SK-N-MC (cell line): ENCODE data around the gene DONSON.

ENCODE experiments used
- EZH2 ChIP-seq: fragments of 200-600 bp; sonication (generic); IDR thresholded peaks from one replicate; pipeline ENCODE4 v1.6.1; 2017; ENCODE audit warnings: antibody characterized with exemption
- POLR2AphosphoS5 ChIP-seq: IDR thresholded peaks from 2 replicates; pipeline ENCODE4 v1.6.1; 2012; ENCODE audit warnings: mild to moderate bottlenecking, low read depth, low read length, borderline replicate concordance

DNA sequence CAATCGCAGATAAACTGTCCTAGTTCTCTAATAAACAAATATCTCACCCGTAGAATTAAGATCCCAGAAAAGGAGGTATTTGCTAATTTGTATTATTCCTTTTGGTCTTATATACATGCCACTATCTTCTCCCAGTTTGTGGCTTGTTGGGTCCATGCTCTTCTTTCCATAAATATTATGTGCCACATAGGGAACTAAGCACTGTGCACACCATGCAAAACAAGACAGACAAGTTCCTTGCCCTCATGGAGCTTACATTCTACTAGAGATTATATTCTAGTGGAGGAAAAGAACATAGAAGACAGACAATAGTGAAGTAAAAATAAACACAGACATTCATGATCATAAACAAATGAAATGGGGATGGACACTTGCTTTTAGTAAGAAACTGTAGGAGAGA lies 51.3 kb downstream of the DONSON start:
- no peak for TF ChIP-seq EZH2
- TF ChIP-seq POLR2AphosphoS5, result no peak
